GM10266 (cell line): ENCODE results near the gene NTN4.
"Not testable (repeated sequence)": the region's sequence is repeated elsewhere in the genome, so short reads cannot be mapped to it uniquely, and the experiment has no call there.

Source experiments
- DNase-seq: peaks from one replicate; pipeline ENCODE4 v3.0.0; 2012; ENCODE audit errors: extremely low spot score
- CTCF ChIP-seq: IDR thresholded peaks from 2 replicates; pipeline ENCODE4 v1.5.1; 2012; ENCODE audit warnings: mild to moderate bottlenecking, low read depth; ENCODE audit not compliant: control insufficient read depth, insufficient read depth; ENCODE audit errors: missing control alignments

The NTN4 gene

GRCh38 chr12:95742586-95742985 is 48.0 kb downstream of the NTN4 start:
- no peak for DNase-seq
- TF ChIP-seq CTCF = no peak

GRCh38 chr12:95741635-95742034 is 48.9 kb downstream of the NTN4 start:
- no peak for TF ChIP-seq CTCF
- DNase-seq = no peak

- no peak for TF ChIP-seq CTCF
- DNase-seq = no peak
Observed at GRCh38 chr12:95740751-95741150, 49.8 kb downstream of the NTN4 start.

GRCh38 chr12:95739561-95740313 is 50.8 kb downstream of the NTN4 start:
- no peak for TF ChIP-seq CTCF
- DNase-seq = no peak

GRCh38 chr12:95738024-95738611 is 52.4 kb downstream of the NTN4 start:
- DNase-seq = no peak
- TF ChIP-seq CTCF = no peak

GRCh38 chr12:95736631-95737030 is 53.9 kb downstream of the NTN4 start:
- TF ChIP-seq CTCF = no peak

GRCh38 chr12:95735728-95736127 is 54.8 kb downstream of the NTN4 start:
- DNase-seq = not testable (repeated sequence)

More at GRCh38 chr12:95736631-95737030, 53.9 kb downstream of the NTN4 start:
- DNase-seq = no peak
